Effector memory CD4-positive, alpha-beta T cell (primary cell): ENCODE results near the gene KCNK7.

Experiments used
- DNase-seq, 3 donors: peaks; one replicate each; pipeline ENCODE4 v3.0.0-alpha.2; 2020
- H3K27ac ChIP-seq: 2 replicates; pipeline ENCODE4 v1.7.0; 2013; ENCODE audit warnings: mild to moderate bottlenecking, low read length, moderate library complexity; ENCODE audit not compliant: insufficient read depth, poor library complexity, severe bottlenecking
- H3K27me3 ChIP-seq: replicated peaks from 2 replicates; pipeline ENCODE4 v1.7.0; 2013; ENCODE audit warnings: mild to moderate bottlenecking, low read length; ENCODE audit not compliant: insufficient read depth, control insufficient read depth, poor library complexity, severe bottlenecking
- H3K36me3 ChIP-seq: 2 replicates; pipeline ENCODE4 v1.7.0; 2013; ENCODE audit warnings: mild to moderate bottlenecking, low read length, moderate library complexity; ENCODE audit not compliant: control insufficient read depth, insufficient read depth
- H3K4me1 ChIP-seq: 2 replicates; pipeline ENCODE4 v1.7.0; 2013; ENCODE audit warnings: low read length, mild to moderate bottlenecking; ENCODE audit not compliant: control insufficient read depth, insufficient read depth, poor library complexity, severe bottlenecking
- H3K4me3 ChIP-seq: 2 replicates; pipeline ENCODE4 v1.7.0; 2013; ENCODE audit warnings: low read length, low read depth, mild to moderate bottlenecking; ENCODE audit not compliant: insufficient read depth, poor library complexity, severe bottlenecking
- H3K9me3 ChIP-seq: 2 replicates; pipeline ENCODE4 v1.7.0; 2013; ENCODE audit warnings: mild to moderate bottlenecking, low read length, moderate library complexity; ENCODE audit not compliant: control insufficient read depth

Gene KCNK7

GRCh38 chr11:65627202-65627601, 31.6 kb upstream of the KCNK7 start:
- Histone ChIP-seq H3K9me3 (no peaks in the 10 kb centered on the region), H3K36me3 (peaks cover 78% of the 10 kb centered on the region), H3K4me3 (no peak overlapping the region), H3K4me1 (no peaks in the 10 kb centered on the region), H3K27me3 (no peaks in the 10 kb centered on the region), H3K27ac (no peak overlapping the region)
- no peak for DNase-seq

- Histone ChIP-seq H3K36me3 (peaks cover 80% of the 10 kb centered on the region), H3K9me3 (no peaks in the 10 kb centered on the region), H3K27me3 (no peaks in the 10 kb centered on the region), H3K27ac (no peak overlapping the region), H3K4me1 (no peaks in the 10 kb centered on the region), H3K4me3 (no peak overlapping the region)
- peak; percentile 32 to 36 (median 33) for DNase-seq
Measured at GRCh38 chr11:65625628-65626342, 30.2 kb upstream of the KCNK7 start.

GRCh38 chr11:65624931-65625627, 29.5 kb upstream of the KCNK7 start:
- no peak overlapping the region for H3K27ac ChIP-seq
- H3K36me3 ChIP-seq, result peaks cover 80% of the 10 kb centered on the region
- no peaks in the 10 kb centered on the region for H3K4me1 ChIP-seq
- no peaks in the 10 kb centered on the region for H3K27me3 ChIP-seq
- no peaks in the 10 kb centered on the region for H3K9me3 ChIP-seq
- no peak overlapping the region for H3K4me3 ChIP-seq
- DNase-seq, result no peak

- DNase-seq, result no peak
- H3K36me3 ChIP-seq, result peaks cover 80% of the 10 kb centered on the region
- H3K4me3 ChIP-seq, result no peak overlapping the region
- peak overlapping the region; percentile 22 for H3K27ac ChIP-seq
- H3K4me1 ChIP-seq, result no peaks in the 10 kb centered on the region
- H3K9me3 ChIP-seq, result no peaks in the 10 kb centered on the region
- H3K27me3 ChIP-seq, result no peaks in the 10 kb centered on the region
Measured at GRCh38 chr11:65623852-65624616, 28.4 kb upstream of the KCNK7 start.

DNA sequence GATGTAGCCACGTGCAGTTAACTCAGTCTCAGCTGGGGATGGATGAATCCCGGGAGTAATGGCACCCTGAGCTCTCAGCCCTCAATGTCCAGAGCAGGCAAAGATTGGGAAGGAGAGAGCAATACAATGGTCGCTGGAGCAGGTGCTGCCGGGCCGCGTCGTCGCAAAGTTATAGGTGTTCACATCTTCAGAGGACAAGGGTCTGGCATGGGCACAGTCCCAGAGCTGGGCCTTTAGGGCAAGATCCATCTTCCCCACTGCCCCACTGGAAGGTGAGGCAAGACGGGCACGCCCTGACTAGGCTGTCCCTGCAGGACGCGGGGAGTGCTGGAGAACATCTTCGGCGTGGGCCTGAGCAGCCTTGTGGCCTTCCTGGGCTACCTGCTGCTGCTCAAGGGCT, 27.6 kb upstream of the KCNK7 start:
- H3K9me3 ChIP-seq, result no peaks in the 10 kb centered on the region
- no peak for DNase-seq
- H3K4me3 ChIP-seq, result no peak overlapping the region
- peaks cover 80% of the 10 kb centered on the region for H3K36me3 ChIP-seq
- H3K27ac ChIP-seq, result no peak overlapping the region
- H3K27me3 ChIP-seq, result no peaks in the 10 kb centered on the region
- H3K4me1 ChIP-seq, result no peaks in the 10 kb centered on the region

DNA sequence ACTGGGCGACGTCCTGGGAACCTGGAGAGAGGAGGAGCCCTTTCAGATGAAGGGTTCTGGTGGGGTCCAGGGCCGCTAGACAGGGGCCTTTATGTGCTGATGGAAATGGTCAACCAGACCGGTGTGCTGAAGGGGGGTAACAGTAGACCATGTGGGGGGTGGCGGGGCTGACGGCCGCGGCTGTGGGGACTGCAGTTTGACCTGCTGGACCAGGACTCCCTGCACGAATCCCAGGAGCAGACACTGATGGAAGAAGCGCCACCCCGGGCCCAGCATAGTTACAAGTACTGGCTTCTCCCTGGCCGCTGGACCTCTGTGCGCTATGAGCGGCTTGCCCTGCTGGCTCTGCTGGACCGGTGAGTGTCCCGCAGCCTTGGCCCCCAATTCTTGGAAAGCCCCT, 26.4 kb upstream of the KCNK7 start:
- H3K27ac ChIP-seq, result no peak overlapping the region
- H3K9me3 ChIP-seq, result no peaks in the 10 kb centered on the region
- H3K36me3 ChIP-seq, result peaks cover 80% of the 10 kb centered on the region
- peaks cover 5% of the 10 kb centered on the region for H3K4me1 ChIP-seq
- no peak for DNase-seq
- H3K4me3 ChIP-seq, result no peak overlapping the region
- no peaks in the 10 kb centered on the region for H3K27me3 ChIP-seq

- no peaks in the 10 kb centered on the region for H3K9me3 ChIP-seq
- peaks cover 75% of the 10 kb centered on the region for H3K36me3 ChIP-seq
- H3K4me3 ChIP-seq, result no peak overlapping the region
- no peak for DNase-seq
- H3K4me1 ChIP-seq, result peaks cover 10% of the 10 kb centered on the region
- H3K27me3 ChIP-seq, result no peaks in the 10 kb centered on the region
- no peak overlapping the region for H3K27ac ChIP-seq
Measured at GRCh38 chr11:65621460-65621859, 25.9 kb upstream of the KCNK7 start.

GRCh38 chr11:65620666-65621065, 25.1 kb upstream of the KCNK7 start:
- Histone ChIP-seq H3K27me3 (no peaks in the 10 kb centered on the region), H3K4me3 (no peak overlapping the region), H3K27ac (no peak overlapping the region), H3K4me1 (peaks cover 13% of the 10 kb centered on the region), H3K9me3 (no peaks in the 10 kb centered on the region), H3K36me3 (peaks cover 67% of the 10 kb centered on the region)
- DNase-seq, result no peak

- no peak for DNase-seq
- Histone ChIP-seq H3K9me3 (no peaks in the 10 kb centered on the region), H3K27ac (no peak overlapping the region), H3K27me3 (no peaks in the 10 kb centered on the region), H3K4me3 (no peak overlapping the region), H3K36me3 (peaks cover 57% of the 10 kb centered on the region), H3K4me1 (peaks cover 13% of the 10 kb centered on the region)
Measured at GRCh38 chr11:65619281-65619928, 23.8 kb upstream of the KCNK7 start.
